ENCODE measurements around the gene PXDN.
"Not testable (repeated sequence)": the region's sequence is repeated elsewhere in the genome, so short reads cannot be mapped to it uniquely, and the experiment has no call there.

PXDN gene

GRCh38 chr2:1627628-1628381, 116.5 kb downstream of the PXDN start:
- no peak for DNase-seq

- DNase-seq: no peak
These were observed 118.0 kb downstream of the PXDN start for GRCh38 chr2:1626271-1626681.

- peak; percentile 89 for DNase-seq
These were observed 118.9 kb downstream of the PXDN start for GRCh38 chr2:1625281-1626001.

GRCh38 chr2:1623906-1624445, 120.3 kb downstream of the PXDN start:
- no peak for DNase-seq

- no peak for DNase-seq
These were observed 121.7 kb downstream of the PXDN start for GRCh38 chr2:1622521-1623200.

GRCh38 chr2:1621976-1622375, 122.3 kb downstream of the PXDN start:
- DNase-seq: not testable (repeated sequence)

- no peak for DNase-seq
These were observed 122.8 kb downstream of the PXDN start for GRCh38 chr2:1621501-1621900.

GRCh38 chr2:1621041-1621440, 123.3 kb downstream of the PXDN start:
- no peak for DNase-seq

- no peak for DNase-seq
These were observed 124.2 kb downstream of the PXDN start for GRCh38 chr2:1620081-1620480.

GRCh38 chr2:1619556-1619955, 124.8 kb downstream of the PXDN start:
- DNase-seq: peak; percentile 22

- no peak for DNase-seq
These were observed 125.3 kb downstream of the PXDN start for GRCh38 chr2:1618974-1619373.

- DNase-seq: no peak
These were observed 125.9 kb downstream of the PXDN start for GRCh38 chr2:1618191-1618961.

- DNase-seq: no peak
These were observed 126.8 kb downstream of the PXDN start for GRCh38 chr2:1617425-1618021.

GRCh38 chr2:1614564-1614963, 129.8 kb downstream of the PXDN start:
- DNase-seq: no peak

GRCh38 chr2:1613731-1614354, 130.5 kb downstream of the PXDN start:
- DNase-seq: no peak

- no peak for DNase-seq
These were observed 131.3 kb downstream of the PXDN start for GRCh38 chr2:1613078-1613445.

- DNase-seq: no peak
These were observed 131.8 kb downstream of the PXDN start for GRCh38 chr2:1612391-1613077.

- no peak for DNase-seq
These were observed 132.4 kb downstream of the PXDN start for GRCh38 chr2:1611886-1612285.

- DNase-seq: no peak
These were observed 134.2 kb downstream of the PXDN start for GRCh38 chr2:1610096-1610485.

GRCh38 chr2:1609485-1610095, 134.7 kb downstream of the PXDN start:
- no peak for DNase-seq

GRCh38 chr2:1609040-1609439, 135.3 kb downstream of the PXDN start:
- no peak for DNase-seq

All from NCI-H226 (cell line).